Astrocyte (in vitro differentiated cells and primary cell): ENCODE results near the gene NEK6.

Experiments
- EZH2 ChIP-seq: IDR thresholded peaks from 2 replicates; pipeline ENCODE4 v1.6.1; 2012; ENCODE audit warnings: mild to moderate bottlenecking, low read length, inconsistent platforms; ENCODE audit not compliant: insufficient read depth
- TF ChIP-seq, protein P1 (sequence below): IDR thresholded peaks from 2 replicates; pipeline ENCODE4 v1.5.1; 2011; ENCODE audit warnings: low read depth, mild to moderate bottlenecking, inconsistent platforms, low read length, moderate library complexity; ENCODE audit not compliant: insufficient read depth

DNA sequence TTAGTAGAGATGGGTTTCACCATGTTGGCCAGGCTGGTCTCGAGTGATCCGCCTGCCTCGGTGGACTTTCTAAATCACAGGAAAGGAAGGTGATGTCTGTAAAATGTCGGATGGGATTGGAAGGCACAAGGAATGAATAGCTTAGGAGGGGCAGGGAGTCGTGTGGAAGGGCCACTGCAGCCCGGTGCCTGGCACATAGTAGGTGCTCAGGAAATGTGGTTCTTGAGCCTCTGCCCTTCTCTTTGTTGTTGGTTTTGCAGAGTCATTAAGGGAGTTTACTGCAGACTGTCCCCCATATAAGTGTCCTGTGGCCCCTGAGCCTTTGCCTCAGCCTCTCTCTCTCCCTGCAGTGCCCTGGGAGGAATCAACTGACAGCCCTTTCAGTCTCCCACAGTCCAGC is 11.8 kb downstream of the NEK6 start:
- TF ChIP-seq, protein P1, sequence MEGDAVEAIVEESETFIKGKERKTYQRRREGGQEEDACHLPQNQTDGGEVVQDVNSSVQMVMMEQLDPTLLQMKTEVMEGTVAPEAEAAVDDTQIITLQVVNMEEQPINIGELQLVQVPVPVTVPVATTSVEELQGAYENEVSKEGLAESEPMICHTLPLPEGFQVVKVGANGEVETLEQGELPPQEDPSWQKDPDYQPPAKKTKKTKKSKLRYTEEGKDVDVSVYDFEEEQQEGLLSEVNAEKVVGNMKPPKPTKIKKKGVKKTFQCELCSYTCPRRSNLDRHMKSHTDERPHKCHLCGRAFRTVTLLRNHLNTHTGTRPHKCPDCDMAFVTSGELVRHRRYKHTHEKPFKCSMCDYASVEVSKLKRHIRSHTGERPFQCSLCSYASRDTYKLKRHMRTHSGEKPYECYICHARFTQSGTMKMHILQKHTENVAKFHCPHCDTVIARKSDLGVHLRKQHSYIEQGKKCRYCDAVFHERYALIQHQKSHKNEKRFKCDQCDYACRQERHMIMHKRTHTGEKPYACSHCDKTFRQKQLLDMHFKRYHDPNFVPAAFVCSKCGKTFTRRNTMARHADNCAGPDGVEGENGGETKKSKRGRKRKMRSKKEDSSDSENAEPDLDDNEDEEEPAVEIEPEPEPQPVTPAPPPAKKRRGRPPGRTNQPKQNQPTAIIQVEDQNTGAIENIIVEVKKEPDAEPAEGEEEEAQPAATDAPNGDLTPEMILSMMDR, result no peak
- TF ChIP-seq EZH2, result no peak
